H9 (cell line): ENCODE results near the gene IQCM. TPM values are rescaled to one million over a fixed set of nuclear protein-coding genes. Genes with fewer than 3 reads are reported as not detected.

Source experiments
- DNase-seq: peaks from one replicate; pipeline ENCODE4 v3.0.0-alpha.2; 2017
- H2AFZ ChIP-seq: one replicate; pipeline ENCODE4 v1.6.1; 2013; ENCODE audit warnings: mild to moderate bottlenecking, low read length, control low read depth, moderate library complexity
- H2AK5ac ChIP-seq: 2 replicates; pipeline ENCODE4 v1.6.1; 2013; ENCODE audit warnings: low read length, control low read depth, mixed read lengths; ENCODE audit not compliant: insufficient read length
- H2BK120ac ChIP-seq: one replicate; pipeline ENCODE4 v1.6.1; 2013; ENCODE audit warnings: low read depth, mild to moderate bottlenecking, low read length, control low read depth, inconsistent platforms; ENCODE audit not compliant: poor library complexity, severe bottlenecking
- H2BK12ac ChIP-seq: 2 replicates; pipeline ENCODE4 v1.6.1; 2013; ENCODE audit warnings: low read length, control low read depth, mixed read lengths, low read depth; ENCODE audit not compliant: insufficient read length
- H2BK15ac ChIP-seq: 2 replicates; pipeline ENCODE4 v1.6.1; 2013; ENCODE audit warnings: low read depth, low read length, control low read depth
- H2BK20ac ChIP-seq: one replicate; pipeline ENCODE4 v1.6.1; 2013; ENCODE audit warnings: low read depth, mild to moderate bottlenecking, low read length, control low read depth, inconsistent platforms; ENCODE audit not compliant: poor library complexity, severe bottlenecking
- H2BK5ac ChIP-seq: 2 replicates; pipeline ENCODE4 v1.6.1; 2013; ENCODE audit warnings: low read length, control low read depth, mixed read lengths; ENCODE audit not compliant: insufficient read length
- H3K14ac ChIP-seq: 2 replicates; pipeline ENCODE4 v1.6.1; 2013; ENCODE audit warnings: low read length, control low read depth; ENCODE audit not compliant: insufficient read depth
- H3K18ac ChIP-seq: 2 replicates; pipeline ENCODE4 v1.6.1; 2013; ENCODE audit warnings: low read depth, mild to moderate bottlenecking, mixed read lengths, low read length, control low read depth; ENCODE audit not compliant: insufficient read length
- H3K23ac ChIP-seq: 2 replicates; pipeline ENCODE4 v1.6.1; 2013; ENCODE audit warnings: low read length, control low read depth, mixed read lengths, low read depth; ENCODE audit not compliant: insufficient read length
- H3K23me2 ChIP-seq: 2 replicates; pipeline ENCODE4 v1.6.1; 2013; ENCODE audit warnings: low read depth, mild to moderate bottlenecking, mixed read lengths, low read length, control low read depth; ENCODE audit not compliant: insufficient read length, poor library complexity, severe bottlenecking
- H3K27ac ChIP-seq: 2 replicates; pipeline ENCODE4 v1.5.1; 2013; ENCODE audit warnings: low read length, control low read depth, mixed read lengths, low read depth; ENCODE audit not compliant: insufficient read length
- H3K27me3 ChIP-seq: 2 replicates; pipeline ENCODE4 v1.6.1; 2013; ENCODE audit warnings: low read length, control low read depth, inconsistent platforms; ENCODE audit not compliant: insufficient read depth
- H3K4ac ChIP-seq: 2 replicates; pipeline ENCODE4 v1.6.1; 2013; ENCODE audit warnings: low read depth, mild to moderate bottlenecking, control low read depth, inconsistent platforms, low read length, moderate library complexity
- H3K4me1 ChIP-seq: 2 replicates; pipeline ENCODE4 v1.6.1; 2013; ENCODE audit warnings: low read length, control low read depth, inconsistent platforms; ENCODE audit not compliant: insufficient read depth
- H3K4me2 ChIP-seq: 2 replicates; pipeline ENCODE4 v1.6.1; 2013; ENCODE audit warnings: low read length, control low read depth, mixed read lengths; ENCODE audit not compliant: insufficient read length, insufficient read depth
- H3K56ac ChIP-seq: 2 replicates; pipeline ENCODE4 v1.6.1; 2013; ENCODE audit warnings: low read depth, mild to moderate bottlenecking, mixed read lengths, low read length, control low read depth; ENCODE audit not compliant: insufficient read length
- H3K79me1 ChIP-seq: 2 replicates; pipeline ENCODE4 v1.6.1; 2013; ENCODE audit warnings: low read depth, mild to moderate bottlenecking, moderate library complexity, low read length, control low read depth, inconsistent platforms; ENCODE audit not compliant: insufficient read depth, poor library complexity, severe bottlenecking
- H3K79me2 ChIP-seq: 2 replicates; pipeline ENCODE4 v1.6.1; 2013; ENCODE audit warnings: low read length, control low read depth, inconsistent platforms; ENCODE audit not compliant: insufficient read depth
- H3K9ac ChIP-seq: 2 replicates; pipeline ENCODE4 v1.6.1; 2013; ENCODE audit warnings: low read length, control low read depth, mixed read lengths; ENCODE audit not compliant: insufficient read length; ENCODE audit errors: extremely low read depth
- H3K9me3 ChIP-seq: one replicate; pipeline ENCODE4 v1.6.1; 2013; ENCODE audit warnings: low read depth, low read length, inconsistent platforms; ENCODE audit not compliant: control insufficient read depth
- H3T11ph ChIP-seq: one replicate; pipeline ENCODE4 v1.6.1; 2013; ENCODE audit warnings: mild to moderate bottlenecking, low read length, control low read depth, inconsistent platforms
- H4K20me1 ChIP-seq: one replicate; pipeline ENCODE4 v1.6.1; 2013; ENCODE audit not compliant: control insufficient read depth, insufficient read length, insufficient read depth
- H4K5ac ChIP-seq: 2 replicates; pipeline ENCODE4 v1.6.1; 2013; ENCODE audit warnings: low read depth, mild to moderate bottlenecking, mixed read lengths, low read length, control low read depth; ENCODE audit not compliant: insufficient read length
- H4K8ac ChIP-seq: replicated peaks from 2 replicates; pipeline ENCODE4 v1.6.1; 2013; ENCODE audit warnings: low read length, control low read depth, mixed read lengths, low read depth; ENCODE audit not compliant: insufficient read length
- H4K91ac ChIP-seq: 2 replicates; pipeline ENCODE4 v1.6.1; 2013; ENCODE audit warnings: low read depth, mild to moderate bottlenecking, moderate library complexity, mixed read lengths, low read length, control low read depth; ENCODE audit not compliant: insufficient read length
- H3K27ac Mint-ChIP-seq, 3 experiments: 2 replicates in 2 of 3; 3 replicates in 1 of 3; pipeline ENCODE4 v1.8.0; 2020 to 2021; ENCODE audit warnings: mixed read lengths in 3 of 3, mild to moderate bottlenecking in 1 of 3, moderate library complexity in 1 of 3
- H3K27me3 Mint-ChIP-seq: 2 replicates; pipeline ENCODE4 v1.8.0; 2021; ENCODE audit warnings: low read depth, mild to moderate bottlenecking, moderate library complexity, mixed read lengths
- H3K36me3 Mint-ChIP-seq, 3 experiments: 2 replicates in 2 of 3; 3 replicates in 1 of 3; pipeline ENCODE4 v1.8.0; 2020 to 2021; ENCODE audit warnings: low read depth in 3 of 3, mixed read lengths in 3 of 3; ENCODE audit not compliant: insufficient read depth in 1 of 3
- H3K4me1 Mint-ChIP-seq, 2 experiments: 2 replicates each; pipeline ENCODE4 v1.8.0; 2020; ENCODE audit warnings: mixed read lengths in 2 of 2
- H3K4me3 Mint-ChIP-seq, 2 experiments: 2 replicates in 1 of 2; 3 replicates in 1 of 2; pipeline ENCODE4 v1.8.0; 2020 to 2021; ENCODE audit warnings: mild to moderate bottlenecking in 2 of 2, mixed read lengths in 2 of 2, moderate library complexity in 1 of 2
- H3K9me3 Mint-ChIP-seq, 2 experiments: 2 replicates in 1 of 2; 3 replicates in 1 of 2; pipeline ENCODE4 v1.8.0; 2020; ENCODE audit warnings: mild to moderate bottlenecking in 2 of 2, mixed read lengths in 2 of 2, moderate library complexity in 1 of 2
- WGBS: extraction: QIAGEN DNeasy Blood & Tissue Kit; methylation state at CpG from one replicate; pipeline ENCODE4 v1.1.7; 2013; ENCODE audit warnings: missing lambda C conversion rate, low lambda C conversion rate, mixed read lengths; ENCODE audit not compliant: insufficient read length; ENCODE audit errors: extremely low coverage; 5-methylcytosine and 5-hydroxymethylcytosine counted together
- total RNA-seq: library from RNA; stranded (reverse); gene quantifications from 2 replicates; pipeline ENCODE4 v1.2.1, GENCODE V29; 2021
- TF ChIP-seq, protein P1 (sequence below): fragments of 200-600 bp; sonication (generic); conservative IDR thresholded peaks from 3 replicates; pipeline ENCODE4 v1.8.0; 2021; ENCODE audit warnings: antibody characterized with exemption, mild to moderate bottlenecking

The IQCM gene
- total RNA-seq, 1 experiment from 2014 or later: 0.15 TPM

DNA sequence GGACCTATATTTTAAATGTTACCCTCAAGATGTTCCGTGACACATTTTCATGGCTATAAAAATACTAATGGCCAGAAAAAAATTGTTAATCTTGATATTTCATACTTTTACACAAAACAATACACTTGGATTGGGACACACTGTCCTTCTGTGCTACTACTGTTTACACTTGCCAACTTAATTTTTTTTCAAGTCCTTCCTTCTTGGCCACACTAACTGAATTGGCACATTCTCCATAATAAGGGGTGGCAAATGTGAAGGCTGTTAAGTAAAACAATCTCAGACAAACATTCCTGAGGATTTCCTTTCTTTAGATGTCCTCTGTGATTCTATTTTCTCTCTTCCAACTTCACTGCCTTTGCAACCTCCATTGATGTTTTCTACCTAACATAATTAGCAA lies 225.8 kb downstream of the IQCM start:
- H3K36me3 Mint-ChIP-seq: no peaks in the 10 kb centered on the region; a peak in 2 of 7 replicates
- no peak overlapping the region for H4K8ac ChIP-seq
- H3K14ac ChIP-seq: no peak overlapping the region
- H3K18ac ChIP-seq: no peak overlapping the region
- no peak overlapping the region for H2AK5ac ChIP-seq
- no peak overlapping the region for H2AFZ ChIP-seq
- H3K27ac ChIP-seq: no peak overlapping the region
- no peaks in the 10 kb centered on the region for H3K23me2 ChIP-seq
- H3K4ac ChIP-seq: no peak overlapping the region
- no peak overlapping the region for H2BK5ac ChIP-seq
- no peak overlapping the region for H2BK20ac ChIP-seq
- H3K79me2 ChIP-seq: no peaks in the 10 kb centered on the region
- H3K27ac Mint-ChIP-seq: no peak overlapping the region
- no peak overlapping the region for H2BK15ac ChIP-seq
- no peaks in the 10 kb centered on the region for H3K79me1 ChIP-seq
- no CpG with 5 or more reads among the region's 1 CpG for WGBS
- H3K56ac ChIP-seq: no peak overlapping the region
- H4K5ac ChIP-seq: no peak overlapping the region
- no peak overlapping the region for H4K91ac ChIP-seq
- H4K20me1 ChIP-seq: no peaks in the 10 kb centered on the region
- no peak overlapping the region for H2BK12ac ChIP-seq
- H3T11ph ChIP-seq: no peak overlapping the region
- no peaks in the 10 kb centered on the region for H3K4me1 ChIP-seq
- no peak overlapping the region for H3K9ac ChIP-seq
- H3K9me3 ChIP-seq: no peaks in the 10 kb centered on the region
- H3K27me3 ChIP-seq: no peaks in the 10 kb centered on the region
- H3K4me1 Mint-ChIP-seq: no peaks in the 10 kb centered on the region
- no peak overlapping the region for H3K4me2 ChIP-seq
- peaks cover 3 to 5% of the 10 kb centered on the region in 2 experiments; a peak in 3 of 5 replicates for H3K9me3 Mint-ChIP-seq
- H3K4me3 Mint-ChIP-seq: no peak overlapping the region
- DNase-seq: no peak
- H2BK120ac ChIP-seq: no peak overlapping the region
- H3K27me3 Mint-ChIP-seq: no peaks in the 10 kb centered on the region
- H3K23ac ChIP-seq: no peak overlapping the region
- TF ChIP-seq, protein P1, sequence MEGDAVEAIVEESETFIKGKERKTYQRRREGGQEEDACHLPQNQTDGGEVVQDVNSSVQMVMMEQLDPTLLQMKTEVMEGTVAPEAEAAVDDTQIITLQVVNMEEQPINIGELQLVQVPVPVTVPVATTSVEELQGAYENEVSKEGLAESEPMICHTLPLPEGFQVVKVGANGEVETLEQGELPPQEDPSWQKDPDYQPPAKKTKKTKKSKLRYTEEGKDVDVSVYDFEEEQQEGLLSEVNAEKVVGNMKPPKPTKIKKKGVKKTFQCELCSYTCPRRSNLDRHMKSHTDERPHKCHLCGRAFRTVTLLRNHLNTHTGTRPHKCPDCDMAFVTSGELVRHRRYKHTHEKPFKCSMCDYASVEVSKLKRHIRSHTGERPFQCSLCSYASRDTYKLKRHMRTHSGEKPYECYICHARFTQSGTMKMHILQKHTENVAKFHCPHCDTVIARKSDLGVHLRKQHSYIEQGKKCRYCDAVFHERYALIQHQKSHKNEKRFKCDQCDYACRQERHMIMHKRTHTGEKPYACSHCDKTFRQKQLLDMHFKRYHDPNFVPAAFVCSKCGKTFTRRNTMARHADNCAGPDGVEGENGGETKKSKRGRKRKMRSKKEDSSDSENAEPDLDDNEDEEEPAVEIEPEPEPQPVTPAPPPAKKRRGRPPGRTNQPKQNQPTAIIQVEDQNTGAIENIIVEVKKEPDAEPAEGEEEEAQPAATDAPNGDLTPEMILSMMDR: no peak
